Activated gamma-delta T cell treated with Interleukin-2 at 50 U/mL for 16 hours (primary cell): ENCODE results near the gene ZNF512B.
"Not testable (repeated sequence)": the region's sequence is repeated elsewhere in the genome, so short reads cannot be mapped to it uniquely, and the experiment has no call there.

Experiments used
- DNase-seq: peaks from one replicate; pipeline ENCODE4 v3.0.0-alpha.2; 2020

Gene ZNF512B

DNA sequence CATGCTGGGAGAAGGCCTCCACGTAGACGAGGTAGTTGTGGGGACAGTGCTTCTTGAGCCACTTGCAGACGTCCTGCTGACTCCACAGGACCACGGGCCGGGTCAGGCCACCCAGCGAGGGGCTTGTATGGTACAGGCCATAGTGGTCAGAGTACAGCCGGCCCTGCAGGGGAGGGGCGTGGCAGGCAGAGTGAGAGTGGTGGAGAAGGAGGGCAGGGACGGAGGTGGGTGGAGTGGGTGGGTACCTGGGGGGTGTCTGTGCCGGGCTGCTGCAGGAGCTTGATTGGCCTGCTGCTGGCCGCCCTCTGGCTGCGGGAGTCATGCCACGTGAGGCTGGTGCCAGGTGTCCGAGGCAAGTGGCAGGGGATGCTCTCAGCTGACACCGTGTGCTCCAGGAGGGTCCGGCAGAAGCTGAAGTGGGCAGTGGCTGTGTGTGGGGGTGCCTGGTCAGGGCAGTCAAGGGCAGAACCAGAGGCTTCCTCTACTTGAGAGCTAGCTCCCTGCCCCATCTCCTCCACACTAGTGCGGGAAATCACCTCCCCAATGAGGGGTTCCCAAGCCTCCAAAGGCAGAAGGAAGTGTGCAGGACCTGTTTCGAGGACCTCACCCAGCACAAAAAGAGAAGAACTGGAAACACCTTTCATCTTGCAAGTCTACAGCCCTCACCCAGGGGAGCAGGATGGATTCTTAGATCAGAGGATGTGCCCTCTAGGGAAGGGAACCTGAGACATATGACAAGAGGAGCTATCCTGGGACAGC lies 7.4 kb upstream of the ZNF512B start:
- no peak for DNase-seq

DNA sequence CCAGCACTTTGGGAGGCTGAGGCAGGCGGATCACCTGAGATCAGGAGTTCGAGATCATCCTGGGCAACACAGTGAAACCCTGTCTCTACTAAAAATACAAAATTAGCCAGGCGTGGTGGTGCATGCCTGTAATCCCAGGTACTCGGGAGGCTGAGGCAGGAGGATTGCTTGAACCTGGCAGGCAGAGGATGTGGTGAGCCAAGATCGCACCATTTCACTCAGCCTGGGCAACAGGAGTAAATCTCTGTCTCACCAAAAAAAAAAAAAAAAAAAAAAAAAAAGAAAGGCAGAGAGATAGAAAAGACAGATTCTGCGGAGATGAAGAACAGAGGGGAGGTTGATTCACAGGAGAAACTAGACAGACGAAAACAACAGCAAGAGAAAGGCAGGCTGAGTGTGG lies 6.8 kb upstream of the ZNF512B start:
- not testable (repeated sequence) for DNase-seq

DNA sequence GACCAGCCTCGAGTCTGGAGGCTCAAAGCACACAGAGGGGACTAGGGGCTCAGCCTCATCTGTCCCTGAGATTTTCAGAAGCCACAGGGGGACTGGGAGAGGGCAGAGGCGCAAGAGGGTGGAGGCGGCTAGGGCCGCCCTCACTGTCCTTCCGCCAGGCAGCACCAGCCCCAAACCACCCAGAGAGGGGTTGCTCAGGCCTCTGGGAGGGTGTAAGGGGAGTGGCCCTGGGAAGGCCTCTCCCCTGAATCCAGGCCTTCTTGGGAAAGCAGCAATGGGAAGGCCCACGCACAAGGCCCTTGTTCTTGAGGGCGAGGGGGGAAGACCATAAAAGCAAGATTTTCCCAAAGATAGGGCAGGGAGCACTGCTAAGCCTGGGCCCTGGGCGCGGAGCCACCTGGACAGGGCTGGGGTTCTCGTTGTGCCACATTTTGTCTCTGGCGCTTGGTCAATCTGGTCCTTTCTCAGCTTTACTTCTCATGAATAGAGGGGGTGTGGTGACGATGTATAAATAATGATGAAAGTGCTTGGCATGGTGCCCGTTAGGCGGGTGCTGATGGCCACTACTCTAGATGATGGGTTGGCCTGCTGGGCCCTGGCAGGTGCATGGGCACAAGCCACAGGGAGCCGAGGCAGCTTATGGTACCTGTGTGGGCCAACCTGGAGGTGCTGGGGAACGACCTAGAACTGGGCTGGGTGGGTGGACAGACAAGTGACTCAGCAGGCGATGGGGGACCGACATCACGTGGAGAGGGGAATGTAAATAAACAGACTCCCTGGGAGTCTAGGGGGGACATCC lies 4.9 kb upstream of the ZNF512B start:
- DNase-seq = no peak

DNA sequence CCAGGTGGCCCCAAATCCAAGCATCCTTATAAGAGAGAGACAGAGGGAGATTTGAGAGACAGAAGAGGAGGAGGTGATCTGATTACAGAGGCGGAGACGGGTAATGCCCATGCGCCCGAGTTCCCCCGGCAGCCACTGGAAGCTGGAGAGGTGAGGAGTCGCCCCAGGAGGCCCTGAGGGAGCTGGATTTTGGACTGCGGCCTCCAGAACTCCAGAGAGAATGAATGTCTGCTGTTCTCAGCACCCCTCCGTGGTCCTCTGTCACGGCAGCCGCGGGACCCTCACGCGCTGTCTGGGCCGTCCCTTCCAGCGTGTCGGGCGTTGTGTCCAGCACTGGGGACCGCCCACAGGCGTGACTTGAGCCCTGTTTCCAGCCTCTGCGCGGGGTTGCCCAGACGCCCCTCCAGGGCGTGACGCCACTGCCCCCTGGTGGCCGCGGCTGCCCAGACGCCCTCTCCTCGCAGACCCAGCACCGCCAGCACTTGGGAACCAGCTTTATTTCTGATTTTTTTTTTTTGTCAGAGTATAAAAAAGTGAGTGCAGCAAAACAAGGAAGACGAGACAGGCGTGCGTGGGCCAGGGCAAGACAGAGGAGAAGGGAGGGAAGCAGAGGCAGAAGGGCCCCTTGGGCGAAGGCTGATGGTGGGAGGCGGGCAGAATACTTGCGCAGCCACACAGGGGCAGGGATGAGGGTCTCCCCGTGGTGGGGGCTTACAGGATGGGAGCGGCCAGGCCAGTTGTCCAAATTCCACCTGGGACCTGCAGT lies 4.1 kb upstream of the ZNF512B start:
- DNase-seq = peak; percentile 79

- DNase-seq = no peak
Observed at GRCh38 chr20:63973160-63973479, 3.4 kb upstream of the ZNF512B start.

DNA sequence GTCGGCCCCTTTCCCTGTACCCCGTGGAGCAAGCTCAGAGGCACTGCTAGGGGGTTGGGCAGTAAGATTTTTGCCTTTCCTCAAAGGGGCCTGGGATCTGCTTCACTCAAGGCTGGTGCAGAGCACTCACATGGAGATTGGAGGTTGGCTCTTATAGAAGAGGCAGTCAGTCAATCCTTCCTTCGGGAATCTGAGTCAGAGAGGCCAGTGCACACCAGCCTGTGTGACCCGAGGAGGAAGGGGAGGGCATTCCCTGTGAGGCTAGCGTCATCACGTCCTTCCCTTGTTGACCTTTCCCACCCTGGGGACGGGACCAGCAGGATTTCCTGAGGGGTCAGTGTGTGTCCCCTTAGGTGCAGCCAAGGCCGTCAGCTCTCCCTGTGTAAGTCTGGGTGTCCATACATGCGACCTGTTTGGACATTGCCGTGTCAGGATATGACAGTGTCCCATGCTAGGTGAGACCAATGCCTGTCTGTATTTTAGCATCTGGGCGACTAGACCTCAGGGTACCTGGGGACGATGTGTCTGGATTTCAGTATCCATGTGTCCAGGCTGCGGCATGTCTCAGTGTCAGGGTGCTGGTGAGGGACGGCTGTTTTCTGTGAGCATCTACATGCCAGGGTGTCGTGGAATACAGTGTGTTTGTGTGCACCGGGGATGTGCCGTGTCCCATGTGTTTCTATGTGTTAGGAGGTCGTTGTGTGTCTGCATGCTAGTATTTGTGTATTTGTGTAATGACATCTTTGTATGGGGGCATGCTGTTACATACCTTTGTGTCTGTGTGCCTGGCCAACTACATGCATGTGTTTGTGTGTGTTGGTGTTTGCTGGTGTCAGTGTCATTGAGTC lies 2.8 kb upstream of the ZNF512B start:
- no peak for DNase-seq

DNA sequence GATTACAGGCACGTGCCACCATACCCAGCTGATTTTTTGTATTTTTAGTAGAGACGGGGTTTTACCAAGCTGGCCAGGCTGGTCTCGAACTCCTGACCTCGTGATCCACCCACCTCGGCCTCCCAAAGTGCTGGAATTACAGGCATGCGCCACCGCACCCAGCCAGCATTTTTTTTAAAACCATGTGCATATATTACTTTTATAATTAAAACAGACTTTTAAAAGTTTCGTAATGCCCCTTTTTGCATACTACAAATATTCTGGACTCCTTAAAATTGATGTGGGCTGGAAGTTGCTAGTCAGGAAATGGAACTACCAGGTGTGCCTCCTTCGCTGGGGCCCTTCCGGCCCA lies 2.2 kb upstream of the ZNF512B start:
- not testable (repeated sequence) for DNase-seq

GRCh38 chr20:63970714-63971431 lies 1.1 kb upstream of the ZNF512B start:
- DNase-seq = no peak

- peak; percentile 22 for DNase-seq
Observed at GRCh38 chr20:63968928-63969760, 586 bp downstream of the ZNF512B start.

DNA sequence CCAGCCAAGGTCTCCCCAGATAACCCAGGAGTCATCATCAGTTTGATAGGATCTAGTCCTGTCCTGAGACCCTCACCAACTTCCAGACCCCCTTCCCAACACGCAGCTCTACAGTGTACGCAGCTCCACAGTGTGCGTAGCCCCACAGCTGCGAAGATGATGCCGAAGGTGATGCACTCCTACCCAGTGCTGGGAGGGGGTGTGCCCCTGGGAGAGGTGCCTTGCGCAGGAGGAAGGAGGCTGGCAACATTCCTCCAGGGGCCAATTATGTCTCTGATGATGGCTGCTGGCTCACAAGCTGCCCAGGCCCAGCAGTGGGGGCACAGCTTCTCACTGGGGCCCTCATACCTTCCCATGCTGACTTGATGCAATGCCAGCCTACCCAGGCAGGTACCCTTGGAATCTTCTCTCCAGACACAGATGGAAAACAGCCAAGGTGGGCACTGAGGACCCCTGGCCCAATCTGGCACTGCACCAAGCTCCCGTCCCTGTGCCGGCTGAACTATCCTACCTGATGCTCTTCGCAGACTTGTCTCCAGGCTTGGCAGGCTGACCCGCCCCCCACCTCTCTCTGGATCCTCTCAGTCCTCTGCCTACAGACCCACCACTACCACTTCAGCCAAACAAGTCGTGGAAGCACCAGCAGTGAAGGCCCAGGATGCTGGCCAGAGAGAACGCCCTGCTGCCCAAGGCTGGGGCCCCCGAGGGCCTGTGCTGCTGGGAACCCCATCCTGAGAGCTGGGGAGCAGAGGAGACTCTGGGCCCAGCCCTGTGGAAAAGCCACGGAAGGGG lies 1.4 kb downstream of the ZNF512B start:
- no peak for DNase-seq

GRCh38 chr20:63967330-63968135 lies 2.2 kb downstream of the ZNF512B start:
- no peak for DNase-seq

DNA sequence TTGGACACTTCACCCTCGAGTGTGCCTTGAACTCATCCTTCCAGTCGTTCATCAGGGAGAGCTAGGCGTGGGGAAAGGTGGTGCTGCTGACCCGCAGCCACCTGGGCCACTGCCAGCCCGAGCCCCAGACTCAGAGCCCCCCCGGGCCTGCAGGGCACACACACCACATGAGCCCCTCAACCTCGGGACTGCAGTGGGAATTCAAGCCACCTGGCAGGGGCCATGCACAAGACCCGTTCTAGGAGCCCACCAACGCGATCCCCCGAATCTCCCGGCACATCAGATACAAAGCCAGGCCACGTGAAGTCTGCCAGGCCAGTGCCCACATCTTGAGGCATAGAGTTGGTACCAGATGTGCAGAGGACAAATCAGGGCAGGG lies 2.8 kb downstream of the ZNF512B start:
- DNase-seq = no peak

GRCh38 chr20:63966172-63966943 lies 3.4 kb downstream of the ZNF512B start:
- DNase-seq = no peak

- DNase-seq = no peak
Observed at GRCh38 chr20:63964412-63964811, 5.3 kb downstream of the ZNF512B start.

- DNase-seq = no peak
Observed at GRCh38 chr20:63963784-63964301, 5.9 kb downstream of the ZNF512B start.

- no peak for DNase-seq
Observed at GRCh38 chr20:63963348-63963741, 6.4 kb downstream of the ZNF512B start.

- DNase-seq = no peak
Observed at GRCh38 chr20:63962426-63963347, 7.0 kb downstream of the ZNF512B start.
